GM18499 (cell line): Measurements from ENCODE around the gene GATAD2B.
A peak's percentile ranks its signal among the peaks of the same experiment; 100 is the strongest.
"Not testable (repeated sequence)": the region's sequence is repeated elsewhere in the genome, so short reads cannot be mapped to it uniquely, and the experiment has no call there.

Source experiments
- ATAC-seq: cut with Tn5 transposase; IDR thresholded peaks from one replicate; pipeline ENCODE4 v1.9.1; 2021; ENCODE audit warnings: moderate number of reproducible peaks; ENCODE audit not compliant: insufficient read depth, unreplicated experiment

The GATAD2B gene

GRCh38 chr1:153899509-153899908 is 23.3 kb downstream of the GATAD2B start:
- ATAC-seq: no peak

- ATAC-seq: not testable (repeated sequence)
Observed at GRCh38 chr1:153895866-153896265, 26.9 kb downstream of the GATAD2B start.

- ATAC-seq: not testable (repeated sequence)
Observed at GRCh38 chr1:153891042-153891441, 31.7 kb downstream of the GATAD2B start.

GRCh38 chr1:153888533-153888932 is 34.2 kb downstream of the GATAD2B start:
- no peak for ATAC-seq

GRCh38 chr1:153886127-153886526 is 36.6 kb downstream of the GATAD2B start:
- ATAC-seq: no peak

- no peak for ATAC-seq
Observed at GRCh38 chr1:153883223-153883622, 39.5 kb downstream of the GATAD2B start.

- no peak for ATAC-seq
Observed at GRCh38 chr1:153882296-153882912, 40.4 kb downstream of the GATAD2B start.

- ATAC-seq: no peak
Observed at GRCh38 chr1:153881751-153882150, 41.0 kb downstream of the GATAD2B start.

GRCh38 chr1:153880962-153881361 is 41.8 kb downstream of the GATAD2B start:
- no peak for ATAC-seq

- no peak for ATAC-seq
Observed at GRCh38 chr1:153880024-153880423, 42.7 kb downstream of the GATAD2B start.

- ATAC-seq: no peak
Observed at GRCh38 chr1:153877112-153877511, 45.7 kb downstream of the GATAD2B start.

GRCh38 chr1:153872934-153873333 is 49.8 kb downstream of the GATAD2B start:
- ATAC-seq: no peak

- no peak for ATAC-seq
Observed at GRCh38 chr1:153872331-153872730, 50.4 kb downstream of the GATAD2B start.

GRCh38 chr1:153869486-153869885 is 53.3 kb downstream of the GATAD2B start:
- no peak for ATAC-seq

- no peak for ATAC-seq
Observed at GRCh38 chr1:153866045-153866850, 56.5 kb downstream of the GATAD2B start.

- ATAC-seq: no peak
Observed at GRCh38 chr1:153860285-153860684, 62.5 kb downstream of the GATAD2B start.

- no peak for ATAC-seq
Observed at GRCh38 chr1:153857505-153857904, 65.3 kb downstream of the GATAD2B start.

- ATAC-seq: no peak
Observed at GRCh38 chr1:153856763-153857162, 66.0 kb downstream of the GATAD2B start.

GRCh38 chr1:153852170-153852569 is 70.6 kb downstream of the GATAD2B start:
- ATAC-seq: no peak

GRCh38 chr1:153849487-153850185 is 73.1 kb downstream of the GATAD2B start:
- peak; percentile 72 for ATAC-seq

GRCh38 chr1:153848805-153849204 is 74.0 kb downstream of the GATAD2B start:
- no peak for ATAC-seq
